ENCODE results near the gene CCDC51.

GRCh38 chr3:48472923-48473616, 33.2 kb upstream of the CCDC51 start:
- TF ChIP-seq CTCF (IDR thresholded peaks at IDR 0.05), result peak in 4 of 5 experiments; percentile 37 to 72 (median 62)
- TF ChIP-seq POLR2A (IDR thresholded peaks at IDR 0.05), result peak; percentile 61 to 87
- peak; percentile 91 to 97 for TF ChIP-seq EP300 (IDR thresholded peaks at IDR 0.05)

Data from tibial nerve (tissue), 4 donors.